HG02642 (cell line): ENCODE data around the gene PRDM1.
"Not testable (repeated sequence)": the region's sequence is repeated elsewhere in the genome, so short reads cannot be mapped to it uniquely, and the experiment has no call there.

Experiments
- ATAC-seq: cut with Tn5 transposase; IDR thresholded peaks from one replicate; pipeline ENCODE4 v1.9.1; 2021; ENCODE audit warnings: mild to moderate bottlenecking; ENCODE audit not compliant: unreplicated experiment, poor library complexity

PRDM1 gene

GRCh38 chr6:106134087-106134770 is 48.1 kb downstream of the PRDM1 start:
- no peak for ATAC-seq

GRCh38 chr6:106134906-106135634 is 48.9 kb downstream of the PRDM1 start:
- ATAC-seq, result no peak

- no peak for ATAC-seq
Observed at GRCh38 chr6:106135911-106136571, 49.9 kb downstream of the PRDM1 start.

GRCh38 chr6:106136845-106137244 is 50.7 kb downstream of the PRDM1 start:
- ATAC-seq, result no peak

GRCh38 chr6:106138151-106138550 is 52.0 kb downstream of the PRDM1 start:
- no peak for ATAC-seq

GRCh38 chr6:106141441-106142237 is 55.5 kb downstream of the PRDM1 start:
- ATAC-seq, result peak; percentile 82

GRCh38 chr6:106142876-106143431 is 56.8 kb downstream of the PRDM1 start:
- no peak for ATAC-seq

- no peak for ATAC-seq
Observed at GRCh38 chr6:106143665-106144064, 57.5 kb downstream of the PRDM1 start.

- no peak for ATAC-seq
Observed at GRCh38 chr6:106145144-106145543, 59.0 kb downstream of the PRDM1 start.

GRCh38 chr6:106145741-106146227 is 59.6 kb downstream of the PRDM1 start:
- ATAC-seq, result peak; percentile 44

- ATAC-seq, result peak; percentile 32
Observed at GRCh38 chr6:106146852-106147351, 60.8 kb downstream of the PRDM1 start.

- ATAC-seq, result no peak
Observed at GRCh38 chr6:106147476-106147875, 61.3 kb downstream of the PRDM1 start.

GRCh38 chr6:106149472-106150069 is 63.4 kb downstream of the PRDM1 start:
- no peak for ATAC-seq

GRCh38 chr6:106152476-106152875 is 66.3 kb downstream of the PRDM1 start:
- not testable (repeated sequence) for ATAC-seq

GRCh38 chr6:106152952-106153351 is 66.8 kb downstream of the PRDM1 start:
- ATAC-seq, result no peak

GRCh38 chr6:106154326-106154725 is 68.2 kb downstream of the PRDM1 start:
- no peak for ATAC-seq

- ATAC-seq, result no peak
Observed at GRCh38 chr6:106155219-106155830, 69.2 kb downstream of the PRDM1 start.

GRCh38 chr6:106156413-106156812 is 70.3 kb downstream of the PRDM1 start:
- no peak for ATAC-seq

- no peak for ATAC-seq
Observed at GRCh38 chr6:106156863-106157262, 70.7 kb downstream of the PRDM1 start.
